Spinal cord (tissue), 10 donors: ENCODE data around the gene LGR6. TPM values are rescaled to one million over a fixed set of nuclear protein-coding genes. Genes with fewer than 3 reads are reported as not detected.

Experiments used
- DNase-seq, 6 donors: peaks; one replicate each; pipeline versions ENCODE4 v3.0.0 to v3.0.0-alpha.2; 2013 to 2015; ENCODE audit warnings: low spot score in 6 of 6, low read depth in 4 of 6
- H3K27ac ChIP-seq: one replicate; pipeline ENCODE4 v1.5.1; 2013; ENCODE audit warnings: low read depth, low read length, control low read depth
- H3K27me3 ChIP-seq: one replicate; pipeline ENCODE4 v1.6.1; 2013; ENCODE audit warnings: low read length; ENCODE audit not compliant: control insufficient read depth, insufficient read depth
- H3K36me3 ChIP-seq: one replicate; pipeline ENCODE4 v1.6.1; 2013; ENCODE audit warnings: low read length; ENCODE audit not compliant: control insufficient read depth, insufficient read depth
- H3K4me1 ChIP-seq: one replicate; pipeline ENCODE4 v1.6.1; 2013; ENCODE audit warnings: low read length; ENCODE audit not compliant: control insufficient read depth, insufficient read depth
- H3K4me3 ChIP-seq: one replicate; pipeline ENCODE4 v1.5.1; 2013; ENCODE audit warnings: low read depth, low read length, control low read depth
- H3K9me3 ChIP-seq: one replicate; pipeline ENCODE4 v1.6.1; 2013; ENCODE audit warnings: low read length; ENCODE audit not compliant: control insufficient read depth, insufficient read depth
- WGBS: methylation state at CpG from one replicate; pipeline ENCODE4 v1.1.5; 2013; ENCODE audit warnings: missing lambda C conversion rate; ENCODE audit not compliant: insufficient coverage; 5-methylcytosine and 5-hydroxymethylcytosine counted together
- polyA plus RNA-seq, 2 donors: library from polyadenylated mRNA; unstranded; fragments of 120-200 nt; gene quantifications; one replicate each; pipeline ENCODE4 v1.2.1, GENCODE V29; 2013; ENCODE audit not compliant: insufficient read length in 2 of 2
- total RNA-seq, 2 donors: library from RNA; depleted of rRNA in 1 of 2; stranded (reverse); fragments of 120-200 nt in 1 of 2; fragments of >200 nt in 1 of 2; gene quantifications; one replicate each; pipeline versions ENCODE4 v1.2.3 to v1.2.4, GENCODE V29; 2013 to 2014
- donor health status: healthy.

The LGR6 gene
- total and polyA plus RNA-seq, 4 donors: 1.0 to 6.1 (median 3.7) TPM

- no peak for DNase-seq
Measured at GRCh38 chr1:202289009-202289408, 95.4 kb downstream of the LGR6 start.

GRCh38 chr1:202291001-202291400 is 97.4 kb downstream of the LGR6 start:
- no peak overlapping the region for H3K4me3 ChIP-seq
- no peaks in the 10 kb centered on the region for H3K4me1 ChIP-seq
- peak in 1 of 6 donors; percentile 46 for DNase-seq
- no peaks in the 10 kb centered on the region for H3K9me3 ChIP-seq
- no peak overlapping the region for H3K27ac ChIP-seq
- no peaks in the 10 kb centered on the region for H3K27me3 ChIP-seq
- WGBS: no CpG with 5 or more reads among the region's 2 CpGs
- no peaks in the 10 kb centered on the region for H3K36me3 ChIP-seq

More at GRCh38 chr1:202289009-202289408, 95.4 kb downstream of the LGR6 start:
- H3K36me3 ChIP-seq: no peaks in the 10 kb centered on the region
- WGBS: 77% methylated on average over 4 of the region's 4 CpGs
- H3K9me3 ChIP-seq: no peaks in the 10 kb centered on the region
- no peak overlapping the region for H3K27ac ChIP-seq
- H3K27me3 ChIP-seq: no peaks in the 10 kb centered on the region
- H3K4me3 ChIP-seq: no peak overlapping the region
- no peaks in the 10 kb centered on the region for H3K4me1 ChIP-seq

- Histone ChIP-seq H3K4me1 (no peaks in the 10 kb centered on the region), H3K27ac (no peak overlapping the region), H3K36me3 (no peaks in the 10 kb centered on the region), H3K4me3 (no peak overlapping the region), H3K27me3 (no peaks in the 10 kb centered on the region), H3K9me3 (no peaks in the 10 kb centered on the region)
- DNase-seq: no peak
- WGBS: 86% methylated on average over 3 of the region's 5 CpGs
Measured at GRCh38 chr1:202291961-202292712, 98.5 kb downstream of the LGR6 start.

GRCh38 chr1:202292773-202293172 is 99.2 kb downstream of the LGR6 start:
- H3K27me3 ChIP-seq: no peaks in the 10 kb centered on the region
- H3K4me3 ChIP-seq: no peak overlapping the region
- no peaks in the 10 kb centered on the region for H3K36me3 ChIP-seq
- 100% methylated on average over 1 of the region's 1 CpG for WGBS
- H3K27ac ChIP-seq: no peak overlapping the region
- no peaks in the 10 kb centered on the region for H3K4me1 ChIP-seq
- H3K9me3 ChIP-seq: no peaks in the 10 kb centered on the region
- no peak for DNase-seq

GRCh38 chr1:202293569-202293968 is 100.0 kb downstream of the LGR6 start:
- Histone ChIP-seq H3K36me3 (no peaks in the 10 kb centered on the region), H3K4me1 (no peaks in the 10 kb centered on the region), H3K9me3 (no peaks in the 10 kb centered on the region), H3K27ac (no peak overlapping the region), H3K4me3 (no peak overlapping the region), H3K27me3 (no peaks in the 10 kb centered on the region)
- no peak for DNase-seq
- 71% methylated on average over 3 of the region's 4 CpGs for WGBS

GRCh38 chr1:202302166-202302565 is 108.6 kb downstream of the LGR6 start:
- Histone ChIP-seq H3K9me3 (no peaks in the 10 kb centered on the region), H3K27ac (no peak overlapping the region), H3K36me3 (no peaks in the 10 kb centered on the region), H3K4me3 (no peak overlapping the region), H3K27me3 (no peaks in the 10 kb centered on the region), H3K4me1 (peaks cover 30% of the 10 kb centered on the region)
- no peak for DNase-seq
- WGBS: 58% methylated on average over 2 of the region's 9 CpGs

GRCh38 chr1:202304375-202304774 is 110.8 kb downstream of the LGR6 start:
- Histone ChIP-seq H3K4me1 (peaks cover 51% of the 10 kb centered on the region), H3K4me3 (no peak overlapping the region), H3K27ac (no peak overlapping the region), H3K27me3 (no peaks in the 10 kb centered on the region), H3K36me3 (no peaks in the 10 kb centered on the region), H3K9me3 (no peaks in the 10 kb centered on the region)
- DNase-seq: peak in 3 of 6 donors; percentile 43 to 77 (median 74)
- 25% methylated on average over 9 of the region's 9 CpGs for WGBS

GRCh38 chr1:202305168-202305567 is 111.6 kb downstream of the LGR6 start:
- no peak overlapping the region for H3K4me3 ChIP-seq
- peaks cover 59% of the 10 kb centered on the region for H3K4me1 ChIP-seq
- WGBS: no CpG with 5 or more reads among the region's 1 CpG
- no peaks in the 10 kb centered on the region for H3K27me3 ChIP-seq
- H3K27ac ChIP-seq: no peak overlapping the region
- DNase-seq: no peak
- no peaks in the 10 kb centered on the region for H3K9me3 ChIP-seq
- H3K36me3 ChIP-seq: no peaks in the 10 kb centered on the region

- DNase-seq: peak in 2 of 6 donors; percentile 23 to 64
- peaks cover 62% of the 10 kb centered on the region for H3K4me1 ChIP-seq
- no peaks in the 10 kb centered on the region for H3K9me3 ChIP-seq
- 53% methylated on average over 9 of the region's 9 CpGs for WGBS
- no peaks in the 10 kb centered on the region for H3K36me3 ChIP-seq
- no peak overlapping the region for H3K4me3 ChIP-seq
- no peak overlapping the region for H3K27ac ChIP-seq
- H3K27me3 ChIP-seq: no peaks in the 10 kb centered on the region
Measured at GRCh38 chr1:202306535-202307345, 113.1 kb downstream of the LGR6 start.
